Measurements from ENCODE around the gene NXPH3.
"Not testable (repeated sequence)": the region's sequence is repeated elsewhere in the genome, so short reads cannot be mapped to it uniquely, and the experiment has no call there.

Gene NXPH3

DNA sequence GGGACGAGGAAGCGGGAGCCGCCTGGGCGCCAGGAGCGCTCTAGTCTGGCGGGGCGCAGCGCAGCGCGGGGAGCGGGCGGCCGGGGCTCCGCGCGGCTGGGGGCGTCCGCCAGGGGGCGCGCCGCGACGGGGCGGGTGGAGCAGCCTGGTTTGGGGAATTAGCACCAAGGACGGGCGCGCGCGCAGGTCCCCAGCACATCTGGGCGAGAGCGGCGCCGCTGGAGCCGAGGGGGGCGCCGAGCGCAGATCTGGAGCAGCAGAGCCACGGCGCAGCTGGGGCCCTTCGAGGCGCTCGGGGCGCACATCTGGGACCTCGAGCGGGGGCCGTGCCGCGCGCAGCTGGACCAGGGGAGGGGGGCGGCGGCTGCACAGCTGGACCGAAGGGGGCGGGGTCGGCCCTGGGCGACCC, at the start of gene NXPH3:
Gene NXPH3, plus strand, starts transcription at position 193 of the 409 bp plus-strand sequence. CDS start 349 bp downstream, outside the sequence.
- peak; percentile 37 for DNase-seq (ENCODE audit: low read depth)

DNA sequence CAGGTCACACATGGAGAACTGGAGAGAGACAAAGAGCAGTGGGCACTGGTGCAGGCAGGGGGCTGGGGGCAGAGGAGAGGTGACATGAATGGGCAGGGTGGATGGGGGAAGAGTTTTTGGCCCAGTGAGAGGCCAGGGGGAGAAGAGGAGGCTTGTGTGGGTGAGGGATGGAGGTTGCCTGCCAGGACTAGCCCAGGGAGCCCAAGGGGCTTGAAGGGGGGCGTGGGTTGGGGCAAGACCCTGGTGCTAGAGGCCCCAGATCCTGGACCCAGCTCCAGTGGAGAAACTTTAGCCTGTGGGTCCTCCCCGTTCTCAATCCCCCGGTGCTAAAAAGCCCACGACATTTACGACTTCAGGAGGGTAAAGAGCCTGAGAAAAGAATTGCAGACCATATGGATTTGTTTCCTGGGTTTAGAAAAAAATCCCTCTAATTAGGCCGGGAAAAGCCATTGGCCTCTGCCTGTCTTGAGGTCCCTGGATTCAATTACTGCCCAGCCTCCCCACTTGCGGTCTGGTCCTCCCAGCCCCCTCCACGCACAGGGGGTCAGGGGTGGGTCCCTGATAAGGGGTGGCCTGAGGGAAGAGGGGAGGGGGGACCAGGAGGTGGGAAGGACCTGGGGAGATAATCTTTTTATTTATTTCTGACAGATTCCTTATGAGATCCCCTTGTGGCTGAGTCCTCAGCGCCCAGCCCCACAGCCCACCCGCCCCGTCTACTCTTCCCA, 47.6 kb upstream of the NXPH3 start:
- DNase-seq (ENCODE audit: low read depth): no peak

DNA sequence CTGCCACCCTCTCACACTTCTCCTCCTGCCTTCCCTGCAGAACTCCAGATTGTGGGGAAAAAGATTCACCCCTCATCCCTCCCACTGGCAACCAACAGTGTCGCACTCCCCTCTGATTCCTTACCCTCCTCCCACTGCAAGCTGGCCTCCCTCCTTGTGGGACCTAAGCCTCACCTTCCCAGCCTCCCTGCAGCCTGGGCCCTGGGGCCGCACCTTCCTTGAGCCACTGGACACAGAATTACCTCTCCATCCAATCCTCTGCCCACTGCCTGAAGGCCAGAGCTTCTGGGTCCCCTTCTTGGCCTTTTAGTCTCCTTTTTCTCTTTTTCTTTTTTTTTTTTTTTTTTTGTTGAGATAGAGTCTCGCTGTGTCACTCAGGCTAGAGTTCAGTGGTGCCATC, 46.7 kb upstream of the NXPH3 start:
- DNase-seq (ENCODE audit: low read depth): no peak

DNA sequence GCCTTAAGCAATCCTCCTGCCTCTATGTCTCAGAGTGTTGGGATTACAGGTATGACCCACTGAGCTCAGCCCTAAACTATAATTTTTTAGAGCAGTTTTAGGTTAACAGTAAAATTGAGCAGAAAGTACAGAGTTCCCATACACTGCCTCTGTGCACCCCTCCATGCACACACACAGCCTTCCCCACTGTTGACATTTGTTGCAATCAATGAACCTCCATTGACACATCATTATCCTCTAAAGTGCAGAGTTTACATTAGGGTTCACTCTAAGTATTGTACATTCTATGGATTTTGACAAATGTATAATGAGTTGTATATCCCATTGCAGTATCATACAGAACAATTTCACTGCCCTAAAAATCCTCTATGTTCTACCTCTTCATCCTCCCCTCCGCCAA, 45.6 kb upstream of the NXPH3 start:
- no peak for DNase-seq (ENCODE audit: low read depth)

DNA sequence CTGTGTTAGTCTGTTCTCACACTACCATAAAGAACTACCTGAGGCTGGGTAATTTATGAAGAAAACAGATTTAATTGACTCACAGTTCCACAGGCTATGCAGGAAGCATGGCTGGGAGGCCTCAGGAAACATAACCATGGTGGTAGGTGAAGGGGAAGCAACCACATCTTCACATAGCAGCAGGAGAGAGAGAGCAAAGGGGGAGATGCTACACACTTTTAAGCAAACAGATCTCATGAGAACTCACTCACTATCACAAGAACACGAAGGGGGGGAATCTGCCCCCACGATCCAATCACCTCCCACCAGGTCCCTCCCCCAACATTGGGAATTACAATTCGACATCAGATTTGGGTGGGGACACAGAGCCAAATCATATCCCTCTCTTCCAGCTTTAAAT, 31.8 kb upstream of the NXPH3 start:
- DNase-seq (ENCODE audit: low read depth): no peak

DNA sequence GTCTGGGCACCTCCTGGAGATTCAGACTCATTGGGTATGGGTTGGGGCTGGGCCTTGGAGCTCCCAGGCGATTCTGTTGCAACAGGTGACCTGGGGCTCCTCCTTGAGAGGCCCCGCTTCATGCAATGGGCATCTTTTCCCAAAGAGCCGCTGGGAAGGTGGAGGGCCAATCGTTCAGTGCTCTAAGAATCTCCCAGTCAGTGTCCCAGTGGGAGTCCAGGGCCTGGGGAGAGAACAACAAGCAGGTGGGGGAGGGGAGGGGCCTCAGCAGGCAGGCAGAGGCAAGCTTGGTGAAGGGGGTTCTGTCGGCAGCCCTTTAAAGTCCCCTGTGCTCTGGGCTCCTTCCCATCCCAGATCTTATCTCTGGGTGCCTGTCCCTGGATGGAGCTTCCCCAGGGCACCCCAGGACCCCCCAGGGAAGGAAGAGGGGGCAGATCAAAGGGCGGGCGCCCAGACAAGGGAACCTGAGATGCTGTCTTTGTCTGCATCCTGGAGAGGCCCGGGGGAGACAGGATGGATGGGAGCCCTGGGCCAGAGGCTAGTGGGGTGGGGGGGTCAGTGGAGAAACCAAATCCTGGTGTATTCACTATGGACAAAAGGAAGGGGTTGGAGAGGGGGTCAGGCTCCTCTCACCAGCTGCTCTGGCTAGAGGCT, 30.5 kb upstream of the NXPH3 start:
- no peak for DNase-seq (ENCODE audit: low read depth)

DNA sequence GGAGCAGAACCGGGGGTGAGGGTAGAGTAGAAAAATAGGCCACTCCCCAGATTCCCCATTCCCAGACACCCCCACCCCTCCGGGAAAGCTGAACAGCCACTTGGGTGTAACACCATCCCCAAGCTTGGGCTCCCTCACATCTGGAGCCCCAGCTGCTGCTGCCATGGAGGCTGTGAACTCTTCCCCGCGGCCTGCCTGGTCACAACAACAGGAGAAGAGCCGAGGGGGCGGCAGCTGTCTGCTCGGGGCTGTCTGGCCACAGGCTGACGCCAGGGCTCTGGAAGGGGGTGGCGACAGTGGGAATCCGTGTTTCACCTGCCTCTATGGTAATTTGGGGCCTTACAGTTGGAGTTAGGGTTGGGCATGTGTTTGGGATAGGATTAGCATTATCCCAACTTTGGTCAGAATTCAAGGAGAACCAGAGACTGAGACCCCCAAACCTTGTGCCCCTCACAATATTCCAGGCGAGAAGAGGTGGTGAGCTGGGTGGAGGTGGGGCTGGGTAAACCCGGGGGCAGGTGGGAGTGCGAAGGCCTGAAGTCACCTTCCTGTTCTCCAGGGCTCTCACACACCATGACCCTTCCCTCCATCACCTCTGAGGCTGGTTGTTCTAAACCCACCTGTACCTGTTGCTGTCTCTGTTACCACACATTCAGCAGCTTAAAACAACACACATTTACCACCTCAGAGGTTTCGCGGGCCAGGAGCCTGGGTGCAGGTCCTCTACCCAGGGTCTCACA, 29.7 kb upstream of the NXPH3 start:
- DNase-seq (ENCODE audit: low read depth): no peak

DNA sequence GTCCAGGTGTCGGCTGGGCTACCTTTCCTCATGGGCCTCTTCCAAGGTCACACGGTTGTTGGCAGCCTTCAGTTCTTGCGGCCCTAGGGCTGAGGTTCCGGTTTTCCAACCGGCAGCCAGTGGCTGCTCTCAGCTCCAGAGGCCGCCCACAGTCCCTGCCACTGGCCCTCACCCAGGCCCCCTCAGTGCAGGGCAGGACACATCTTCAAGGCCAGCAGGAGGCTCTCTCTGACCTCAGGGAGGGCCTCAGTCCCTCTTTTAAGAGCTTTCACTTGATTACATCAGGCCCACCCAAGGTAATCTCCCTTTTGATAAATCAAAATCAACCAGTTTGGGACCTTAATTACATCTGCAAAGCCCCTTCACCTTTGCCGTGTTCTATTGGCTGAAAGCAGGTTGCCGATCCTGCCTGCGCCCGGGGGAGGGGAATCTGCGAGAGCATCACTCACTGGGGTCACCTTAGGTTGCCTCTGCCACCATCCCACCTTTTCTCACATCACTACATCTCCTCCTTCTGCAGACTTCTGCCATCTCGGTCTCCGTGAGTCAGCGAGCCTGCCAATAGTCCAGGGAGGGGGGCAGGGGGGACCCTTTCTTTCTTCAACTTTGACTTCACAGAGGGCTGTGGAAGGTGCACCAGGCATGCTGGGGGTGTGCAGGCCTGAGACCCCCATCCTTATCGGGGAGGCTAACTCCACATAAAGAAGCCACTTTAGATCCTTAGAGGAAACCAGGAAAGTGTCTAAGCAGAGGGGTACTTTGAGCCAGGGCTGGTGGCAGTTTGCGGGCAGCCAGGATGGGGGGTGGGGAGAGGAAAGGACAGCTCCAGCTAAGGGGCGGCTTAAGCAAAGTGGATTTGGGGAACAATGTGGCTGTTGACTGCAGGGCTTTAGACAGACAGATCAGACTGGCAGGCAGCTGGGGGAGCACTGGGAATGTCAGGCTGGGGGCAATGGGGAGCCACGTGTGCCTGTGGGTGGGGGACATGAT, 28.8 kb upstream of the NXPH3 start:
- DNase-seq (ENCODE audit: low read depth): no peak

DNA sequence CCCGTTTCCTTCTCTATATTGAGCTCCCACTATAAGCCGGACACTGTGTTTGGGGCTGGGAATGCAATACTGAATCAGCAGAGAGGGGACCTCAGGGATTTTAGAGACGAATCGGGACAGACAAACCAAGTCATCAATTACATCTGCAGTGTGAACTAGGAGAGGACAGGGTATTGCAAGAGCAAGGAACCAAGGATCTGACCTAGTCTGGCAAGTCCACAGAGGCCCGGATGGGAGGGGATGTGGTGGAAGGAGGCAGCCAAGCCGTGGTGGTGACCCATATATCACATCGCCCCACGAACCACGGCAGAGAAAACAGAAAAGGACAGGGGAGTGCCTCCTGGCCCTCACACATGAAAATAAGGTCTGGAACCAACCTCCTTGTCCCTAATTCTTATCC, 28.1 kb upstream of the NXPH3 start:
- no peak for DNase-seq (ENCODE audit: low read depth)

DNA sequence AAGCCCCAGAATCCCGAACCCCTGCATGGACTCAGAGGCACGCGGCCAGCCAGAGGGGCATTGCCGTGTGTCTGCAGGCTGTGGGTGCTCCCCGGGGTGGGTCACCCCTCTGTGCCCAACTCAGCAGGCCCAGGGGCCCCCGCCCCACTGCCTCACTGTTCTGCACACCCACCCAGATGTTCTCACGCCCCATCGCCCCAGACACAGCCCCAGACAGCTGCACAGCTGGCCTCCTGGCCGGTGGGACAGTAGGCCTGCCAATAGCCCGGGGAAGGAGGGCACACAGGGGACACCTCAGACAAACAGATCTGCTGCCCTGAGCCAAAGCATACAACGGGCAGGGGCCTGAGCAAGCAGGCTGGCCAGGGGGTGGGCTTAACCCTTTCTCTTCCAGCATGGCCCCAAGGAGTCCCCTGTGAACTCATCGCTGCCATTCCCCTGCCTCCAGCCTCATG, 27.6 kb upstream of the NXPH3 start:
- no peak for DNase-seq (ENCODE audit: low read depth)

DNA sequence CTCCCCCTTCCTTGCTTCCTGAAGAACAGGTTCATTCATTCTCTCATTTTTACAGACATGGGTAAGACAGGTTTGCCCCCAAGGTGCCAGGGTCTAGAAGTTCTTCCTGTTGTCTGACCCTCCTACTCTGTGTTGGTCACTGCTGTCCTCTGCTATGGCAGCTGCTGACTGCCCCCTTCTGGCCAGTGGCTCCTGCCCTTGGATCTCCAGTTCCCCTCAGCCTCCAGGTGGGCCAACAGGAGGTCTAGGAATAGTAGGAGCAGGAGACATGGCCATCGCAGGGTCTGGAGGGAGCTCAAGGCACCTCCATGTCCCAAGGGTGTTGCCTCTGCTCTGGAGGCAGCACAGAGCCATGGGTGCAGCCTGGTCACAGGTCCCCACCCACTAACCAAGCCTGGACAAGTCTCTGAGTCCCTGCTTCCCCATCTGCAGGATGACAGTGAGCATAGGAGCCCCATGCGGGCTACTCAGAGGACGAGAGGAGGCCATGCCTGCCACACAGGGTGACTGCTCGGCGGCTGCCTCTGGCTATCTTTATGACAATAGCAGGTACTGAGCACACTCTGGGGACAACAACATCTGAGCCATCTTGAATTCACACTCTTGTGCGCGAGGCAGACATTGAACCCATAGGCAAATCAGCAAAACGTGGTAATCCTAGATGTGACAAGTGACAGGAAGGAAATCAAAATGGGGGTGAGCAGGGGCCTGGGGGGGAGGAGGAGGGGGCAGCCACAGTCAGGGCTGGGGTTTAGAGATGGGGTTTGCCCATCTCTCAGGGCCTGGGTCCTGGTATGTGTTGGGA, 27.0 kb upstream of the NXPH3 start:
- no peak for DNase-seq (ENCODE audit: low read depth)

DNA sequence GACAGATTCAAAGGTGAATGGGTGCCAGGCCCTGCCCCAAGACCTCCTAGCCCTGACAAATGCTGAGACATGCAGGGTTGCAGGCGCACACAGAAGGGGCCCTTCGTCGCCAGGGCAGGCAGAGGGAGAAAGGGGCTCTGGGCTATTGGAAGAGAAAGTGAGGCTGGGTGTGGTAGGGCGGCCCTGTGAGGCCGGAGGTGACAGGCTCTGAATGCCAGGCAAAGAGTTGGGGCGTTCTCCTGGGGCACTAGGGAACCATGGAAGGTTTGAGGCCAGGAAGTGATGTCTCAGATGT, 26.4 kb upstream of the NXPH3 start:
- no peak for DNase-seq (ENCODE audit: low read depth)

DNA sequence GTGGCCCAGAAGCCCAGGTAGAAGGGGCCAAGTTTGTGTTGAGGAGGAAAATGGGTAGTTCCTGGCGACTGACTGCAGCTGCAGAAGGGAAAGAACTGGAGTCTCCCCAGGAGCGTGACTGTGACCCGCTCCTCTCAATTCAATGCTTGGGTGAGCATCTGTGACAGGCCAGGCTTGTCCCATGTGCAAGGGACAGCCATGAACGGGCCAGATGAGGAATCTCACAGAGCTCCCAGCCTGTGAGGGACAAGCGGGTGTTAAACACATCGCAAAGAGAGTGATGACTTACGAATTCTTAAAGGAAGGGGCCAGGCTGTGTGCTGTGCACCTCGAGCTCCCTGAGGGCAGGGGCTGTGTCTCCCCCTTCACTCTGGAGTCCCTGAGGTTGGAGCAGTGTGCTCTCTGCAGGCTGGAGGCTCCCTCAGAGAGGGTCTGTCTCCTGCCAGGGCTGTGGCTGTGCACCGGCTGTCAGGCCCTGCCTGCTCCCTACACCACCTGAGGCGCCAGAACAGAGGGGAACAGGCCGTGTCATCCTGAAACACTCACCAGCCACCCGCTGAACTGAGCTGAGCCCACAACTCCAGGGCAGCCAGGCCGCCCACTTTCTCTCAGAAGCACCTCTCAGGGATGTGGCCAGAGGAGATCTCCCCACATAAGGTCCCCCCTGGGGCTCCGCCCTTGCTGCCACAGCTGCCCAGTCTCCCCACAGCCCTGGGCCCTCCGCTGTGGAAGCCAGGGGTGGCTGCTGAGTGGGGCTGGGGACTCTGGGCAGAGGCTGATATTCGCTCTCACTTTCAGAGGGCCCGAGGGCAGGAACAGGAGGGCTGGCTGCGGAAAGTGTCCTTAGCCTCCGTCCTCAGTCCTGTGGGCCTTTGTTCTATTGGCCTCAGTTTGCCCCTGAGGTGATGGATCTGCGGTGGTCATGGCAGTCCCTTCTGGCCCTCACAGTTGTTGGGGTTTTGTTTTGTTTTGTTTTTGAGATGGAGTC, 25.7 kb upstream of the NXPH3 start:
- no peak for DNase-seq (ENCODE audit: low read depth)

DNA sequence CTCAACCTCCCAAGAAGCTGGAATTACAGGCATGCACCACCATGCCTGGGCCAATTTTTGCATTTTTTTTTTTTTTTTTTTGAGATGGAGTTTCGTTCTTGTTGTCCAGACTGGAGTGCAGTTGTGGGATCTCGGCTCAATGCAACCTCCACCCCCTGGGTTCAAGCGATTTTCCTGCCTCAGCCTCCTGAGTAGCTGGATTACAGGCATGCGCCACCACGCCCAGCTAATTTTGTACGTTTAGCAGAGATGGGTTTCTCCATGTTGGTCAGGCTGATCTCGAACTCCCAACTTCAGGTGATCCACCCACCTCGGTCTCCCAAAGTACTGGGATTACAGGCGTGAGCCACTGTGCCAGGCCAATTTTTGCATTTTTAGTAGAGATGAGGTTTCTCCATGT, 24.9 kb upstream of the NXPH3 start:
- DNase-seq (ENCODE audit: low read depth): not testable (repeated sequence)

DNA sequence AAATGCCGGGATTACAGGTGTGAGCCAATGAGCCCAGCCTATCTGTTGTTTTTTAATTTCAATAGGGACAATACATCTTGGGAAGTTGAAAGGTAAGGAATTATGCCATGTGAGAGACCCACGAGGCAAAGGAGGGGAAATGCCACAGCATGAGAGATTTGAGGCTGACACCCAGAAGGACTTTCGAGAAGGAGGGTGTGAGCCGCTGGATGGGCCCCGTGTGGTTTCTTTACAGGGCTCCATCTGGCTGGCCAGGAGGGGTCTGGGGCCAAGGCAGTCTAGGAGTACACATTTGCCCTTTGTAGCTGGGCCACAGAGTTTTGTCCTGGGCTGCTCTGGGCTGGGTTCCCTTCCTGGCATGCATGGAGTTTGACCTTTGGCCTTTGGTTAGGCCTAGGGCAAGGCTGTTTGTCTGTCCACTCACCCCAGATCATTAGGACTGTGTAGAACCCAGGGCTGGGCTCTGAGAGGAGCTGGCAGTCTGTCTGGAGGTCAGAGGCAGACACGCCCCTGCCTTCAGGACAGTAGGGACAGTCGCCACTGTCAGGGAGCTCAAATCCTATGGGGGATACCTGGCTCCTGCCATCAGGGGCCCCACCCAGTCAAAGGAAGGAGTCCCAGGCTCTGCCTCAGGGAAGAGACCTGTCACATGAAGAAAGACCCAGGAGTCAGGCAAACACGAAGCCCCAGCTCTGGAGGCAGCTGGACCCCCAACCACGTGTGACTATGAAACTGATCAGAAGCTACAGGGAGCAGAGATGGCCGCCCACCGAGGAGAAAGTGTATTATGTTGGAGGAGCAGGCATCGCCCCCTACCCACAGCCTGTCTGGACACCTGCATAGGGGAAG, 24.2 kb upstream of the NXPH3 start:
- DNase-seq (ENCODE audit: low read depth): no peak

DNA sequence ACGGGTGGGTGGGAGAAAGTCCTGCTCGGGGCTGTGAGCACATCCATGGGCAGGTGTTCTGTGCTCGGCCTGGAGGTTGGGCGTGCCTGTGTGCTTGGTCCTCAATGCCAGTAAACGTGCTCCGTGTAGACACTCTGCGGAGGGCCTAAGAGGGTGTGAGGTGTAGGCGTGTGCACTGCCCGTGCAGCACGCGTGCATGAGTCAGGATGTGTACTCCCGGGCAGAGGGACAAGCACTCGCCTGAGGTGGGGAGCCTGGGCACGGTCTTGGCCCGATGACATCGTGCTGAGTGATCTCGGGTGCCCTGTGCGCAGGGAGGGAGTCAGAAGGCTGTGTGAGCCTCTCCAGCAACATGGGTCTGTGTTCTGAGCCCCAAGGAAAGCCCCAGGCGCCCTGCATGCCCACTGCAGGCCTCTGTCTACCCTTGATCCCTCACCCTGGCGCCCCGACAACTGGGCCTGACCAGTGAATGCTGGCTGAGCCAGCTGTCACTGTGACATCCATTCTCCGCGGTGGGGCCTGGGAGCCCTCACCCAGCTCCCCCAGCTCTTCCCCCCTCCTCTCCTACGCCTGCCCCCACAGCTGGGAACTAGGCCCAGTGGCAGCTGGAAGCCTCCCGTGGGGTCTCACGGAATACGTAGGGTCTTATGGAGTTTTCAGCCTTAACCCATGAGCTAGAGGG, 23.5 kb upstream of the NXPH3 start:
- DNase-seq (ENCODE audit: low read depth): no peak

DNA sequence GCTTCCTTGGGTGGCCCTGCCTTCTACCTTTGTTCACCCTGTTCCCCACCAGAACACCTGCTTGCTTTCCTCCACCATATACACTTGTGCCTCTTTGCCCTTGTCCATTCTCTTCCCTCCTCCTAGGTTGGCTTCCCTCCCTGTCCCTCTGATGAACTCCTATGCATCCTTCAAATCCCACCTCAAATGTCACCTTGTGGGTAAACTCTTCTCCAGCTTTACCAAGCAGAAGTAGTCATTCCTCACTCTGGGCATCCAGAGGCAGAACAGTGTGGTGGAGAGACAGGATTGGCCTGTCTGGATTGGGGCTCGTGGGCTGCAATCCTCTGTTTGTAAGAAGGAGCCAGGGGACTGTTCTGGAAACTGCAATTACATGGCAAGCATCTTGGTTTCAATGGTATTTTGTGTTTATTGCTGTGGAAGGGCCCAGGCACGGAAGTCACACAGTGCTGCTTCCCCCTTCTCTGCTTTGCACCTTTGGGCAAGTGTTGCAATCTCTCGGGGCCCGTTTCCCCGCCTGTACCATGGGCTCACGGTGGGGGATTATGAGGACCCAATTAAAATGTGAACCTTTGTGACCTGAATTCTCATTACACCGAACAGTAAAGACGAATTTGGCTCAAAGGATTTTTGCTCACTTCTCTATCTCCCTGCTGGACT, 21.9 kb upstream of the NXPH3 start:
- DNase-seq (ENCODE audit: low read depth): no peak

Data from stimulated activated CD8-positive, alpha-beta memory T cell treated with anti-CD3 and anti-CD28 coated beads, Interleukin-7, amount 100 ng/mL, for 24 hours (primary cell).